ENCODE results near the gene ANO1.

Gene ANO1

GRCh38 chr11:70142221-70142875 is 64.2 kb downstream of the ANO1 start:
- no peak for DNase-seq

- no peak for DNase-seq
These were observed 66.1 kb downstream of the ANO1 start for GRCh38 chr11:70144262-70144661.

- no peak for DNase-seq
These were observed 67.0 kb downstream of the ANO1 start for GRCh38 chr11:70145071-70145470.

- DNase-seq, result no peak
These were observed 67.7 kb downstream of the ANO1 start for GRCh38 chr11:70145841-70146240.

GRCh38 chr11:70146299-70146698 is 68.2 kb downstream of the ANO1 start:
- no peak for DNase-seq

- no peak for DNase-seq
These were observed 68.9 kb downstream of the ANO1 start for GRCh38 chr11:70146895-70147520.

GRCh38 chr11:70147668-70148067 is 69.6 kb downstream of the ANO1 start:
- no peak for DNase-seq

GRCh38 chr11:70151671-70152070 is 73.6 kb downstream of the ANO1 start:
- no peak for DNase-seq

- no peak for DNase-seq
These were observed 75.1 kb downstream of the ANO1 start for GRCh38 chr11:70153133-70153727.

GRCh38 chr11:70155386-70155785 is 77.3 kb downstream of the ANO1 start:
- no peak for DNase-seq

- DNase-seq, result no peak
These were observed 78.3 kb downstream of the ANO1 start for GRCh38 chr11:70156291-70157037.

GRCh38 chr11:70158201-70158600 is 80.1 kb downstream of the ANO1 start:
- no peak for DNase-seq

- no peak for DNase-seq
These were observed 80.8 kb downstream of the ANO1 start for GRCh38 chr11:70158757-70159389.

GRCh38 chr11:70159627-70160570 is 81.8 kb downstream of the ANO1 start:
- DNase-seq, result no peak

GRCh38 chr11:70161043-70161625 is 83.0 kb downstream of the ANO1 start:
- no peak for DNase-seq

- no peak for DNase-seq
These were observed 86.6 kb downstream of the ANO1 start for GRCh38 chr11:70164705-70165104.

GRCh38 chr11:70167120-70167519 is 89.0 kb downstream of the ANO1 start:
- DNase-seq, result no peak

GRCh38 chr11:70167723-70168404 is 89.7 kb downstream of the ANO1 start:
- no peak for DNase-seq

- no peak for DNase-seq
These were observed 90.3 kb downstream of the ANO1 start for GRCh38 chr11:70168405-70168754.

- DNase-seq, result no peak
These were observed 91.0 kb downstream of the ANO1 start for GRCh38 chr11:70169127-70169526.

GRCh38 chr11:70169632-70170031 is 91.5 kb downstream of the ANO1 start:
- DNase-seq, result no peak

Data from NCI-H774 (cell line).